H1 (cell line): ENCODE data around the gene PAX6. TPM values are rescaled to one million over a fixed set of nuclear protein-coding genes. Genes with fewer than 3 reads are reported as not detected.

Experiments used
- CTCF ChIA-PET: fragments of 300-600 bp; sonication (Branson Sonifier 250); formaldehyde crosslinking; loops from one replicate; lab custom pipeline; 2021; ENCODE audit not compliant: partially characterized antibody; lab: Charles Lee
- POLR2A ChIA-PET: fragments of 300-600 bp; sonication (Branson Sonifier 250); formaldehyde crosslinking; loops from one replicate; lab custom pipeline; 2021; ENCODE audit warnings: inconsistent platforms; ENCODE audit not compliant: partially characterized antibody; lab: Charles Lee
- DNase-seq, 2 experiments: peaks; one replicate each; pipeline versions ENCODE4 v3.0.0 to v3.0.0-alpha.2; 2010 to 2022; ENCODE audit warnings: low spot score in 2 of 2, low read depth in 1 of 2, mixed read lengths in 1 of 2
- FAIRE-seq: peaks from 2 replicates; lab custom pipeline; 2011; peaks lifted over from hg19 to GRCh38; lab: Jason Lieb, UNC
- H2AFZ ChIP-seq: 2 replicates; pipeline ENCODE4 v1.8.1; 2012; ENCODE audit warnings: low read length, inconsistent platforms
- H2AK5ac ChIP-seq: 2 replicates; pipeline ENCODE4 v1.6.1; 2013; ENCODE audit warnings: low read depth, low read length
- H2BK120ac ChIP-seq: replicated peaks from 2 replicates; pipeline ENCODE3; 2013; ENCODE audit warnings: low read depth, low read length, inconsistent platforms
- H2BK12ac ChIP-seq: 2 replicates; pipeline ENCODE4 v1.6.1; 2013; ENCODE audit warnings: low read depth, low read length
- H2BK15ac ChIP-seq: 2 replicates; pipeline ENCODE4 v1.6.1; 2013; ENCODE audit warnings: low read length
- H2BK20ac ChIP-seq: 2 replicates; pipeline ENCODE4 v1.6.1; 2013; ENCODE audit warnings: low read length
- H2BK5ac ChIP-seq: 2 replicates; pipeline ENCODE4 v1.6.1; 2013; ENCODE audit warnings: low read depth, low read length
- H3K14ac ChIP-seq: 2 replicates; pipeline ENCODE4 v1.6.1; 2013; ENCODE audit warnings: inconsistent platforms; ENCODE audit not compliant: insufficient read length
- H3K18ac ChIP-seq: 2 replicates; pipeline ENCODE4 v1.6.1; 2013; ENCODE audit warnings: low read length; ENCODE audit errors: extremely low read depth
- H3K23ac ChIP-seq: 2 replicates; pipeline ENCODE4 v1.6.1; 2013; ENCODE audit warnings: inconsistent platforms; ENCODE audit not compliant: insufficient read length
- H3K23me2 ChIP-seq: 2 replicates; pipeline ENCODE4 v1.6.1; 2013; ENCODE audit warnings: low read depth, low read length
- H3K27ac ChIP-seq: 2 replicates; pipeline ENCODE4 v1.6.1; 2011; ENCODE audit warnings: low read depth, low read length, inconsistent platforms
- H3K27me3 ChIP-seq, 4 experiments: replicated peaks in 1 of 4; 1 replicate in 1 of 4; 2 replicates in 3 of 4; pipeline versions ENCODE4 v1.6.1 to v1.8.1; 2011 to 2013; ENCODE audit warnings: low read length in 3 of 4, mild to moderate bottlenecking in 3 of 4, inconsistent platforms in 2 of 4, mixed read lengths in 2 of 4, moderate library complexity in 1 of 4; ENCODE audit not compliant: control insufficient read depth in 3 of 4, insufficient read depth in 3 of 4; ENCODE audit errors: extremely low read depth in 1 of 4
- H3K36me3 ChIP-seq, 4 experiments: 2 replicates each; pipeline versions ENCODE4 v1.6.1 to v1.8.1; 2011 to 2013; ENCODE audit warnings: mild to moderate bottlenecking in 4 of 4, low read length in 3 of 4, moderate library complexity in 2 of 4, control low read depth in 1 of 4, inconsistent platforms in 1 of 4; ENCODE audit not compliant: insufficient read depth in 4 of 4, control insufficient read depth in 2 of 4
- H3K4ac ChIP-seq: replicated peaks from 2 replicates; pipeline ENCODE3; 2013; ENCODE audit warnings: low read length, low read depth, mixed read lengths, inconsistent platforms; ENCODE audit not compliant: insufficient read length
- H3K4me1 ChIP-seq, 4 experiments: replicated peaks in 1 of 4; 1 replicate in 1 of 4; 2 replicates in 3 of 4; pipeline versions ENCODE4 v1.6.1 to v1.8.1; 2011 to 2013; ENCODE audit warnings: low read length in 3 of 4, inconsistent platforms in 2 of 4, mixed read lengths in 1 of 4; ENCODE audit not compliant: insufficient read depth in 4 of 4, control insufficient read depth in 3 of 4
- H3K4me2 ChIP-seq, 2 experiments: 2 replicates each; pipeline versions ENCODE4 v1.6.1 to v1.8.1; 2011 to 2013; ENCODE audit warnings: low read depth in 2 of 2, low read length in 2 of 2, control low read depth in 1 of 2, inconsistent platforms in 1 of 2, mild to moderate bottlenecking in 1 of 2; ENCODE audit not compliant: insufficient read depth in 1 of 2
- H3K4me3 ChIP-seq, 4 experiments: fragments of 200-600, 300-600 bp in 1 of 4; sonication (generic), shearing (Covaris generic), sonication (Bioruptor Twin) in 1 of 4; 2 replicates each; pipeline versions ENCODE4 v1.5.1 to v1.8.1; 2011 to 2016; ENCODE audit warnings: low read length in 4 of 4, low read depth in 3 of 4, control low read depth in 2 of 4, inconsistent platforms in 2 of 4, mild to moderate bottlenecking in 2 of 4, mixed read lengths in 1 of 4, moderate library complexity in 1 of 4; ENCODE audit not compliant: insufficient read depth in 2 of 4; ENCODE audit errors: extremely low read depth in 1 of 4
- H3K56ac ChIP-seq: replicated peaks from 2 replicates; pipeline ENCODE3; 2013; ENCODE audit warnings: low read depth, mild to moderate bottlenecking, mixed read lengths, low read length, inconsistent platforms; ENCODE audit not compliant: insufficient read length
- H3K79me1 ChIP-seq: 2 replicates; pipeline ENCODE4 v1.6.1; 2013; ENCODE audit warnings: low read depth, low read length, control low read depth
- H3K79me2 ChIP-seq, 2 experiments: 2 replicates each; pipeline versions ENCODE4 v1.6.1 to v1.8.1; 2012 to 2013; ENCODE audit warnings: low read length in 2 of 2, mild to moderate bottlenecking in 2 of 2, inconsistent platforms in 1 of 2; ENCODE audit not compliant: insufficient read depth in 2 of 2, control insufficient read depth in 1 of 2
- H3K9ac ChIP-seq, 4 experiments: replicated peaks in 1 of 4; 1 replicate in 1 of 4; 2 replicates in 3 of 4; pipeline versions ENCODE4 v1.6.1 to v1.8.1; 2011 to 2013; ENCODE audit warnings: low read depth in 3 of 4, low read length in 3 of 4, control low read depth in 2 of 4, mild to moderate bottlenecking in 2 of 4, moderate library complexity in 2 of 4, inconsistent platforms in 1 of 4; ENCODE audit errors: extremely low read depth in 1 of 4
- H3K9me3 ChIP-seq, 2 experiments: 2 replicates each; pipeline versions ENCODE4 v1.6.1 to v1.8.1; 2012 to 2013; ENCODE audit warnings: mild to moderate bottlenecking in 2 of 2, moderate library complexity in 2 of 2, control low read depth in 1 of 2, inconsistent platforms in 1 of 2, low read depth in 1 of 2, low read length in 1 of 2, mixed read lengths in 1 of 2; ENCODE audit not compliant: insufficient read depth in 2 of 2
- H4K20me1 ChIP-seq, 2 experiments: replicated peaks in 1 of 2; 2 replicates each; pipeline versions ENCODE3 to v1.8.1; 2011 to 2013; ENCODE audit warnings: inconsistent platforms in 2 of 2, low read length in 2 of 2, mild to moderate bottlenecking in 1 of 2; ENCODE audit not compliant: insufficient read depth in 2 of 2, control insufficient read depth in 1 of 2
- H4K5ac ChIP-seq: 2 replicates; pipeline ENCODE4 v1.6.1; 2013; ENCODE audit warnings: low read length, low read depth, mixed read lengths, inconsistent platforms; ENCODE audit not compliant: insufficient read length
- H4K8ac ChIP-seq: 2 replicates; pipeline ENCODE4 v1.8.0; 2013; ENCODE audit warnings: mild to moderate bottlenecking, moderate library complexity, low read length, inconsistent platforms; ENCODE audit not compliant: insufficient read depth; ENCODE audit errors: extremely low read depth
- H4K91ac ChIP-seq: replicated peaks from 2 replicates; pipeline ENCODE3; 2013; ENCODE audit warnings: low read length, mixed read lengths, inconsistent platforms; ENCODE audit not compliant: insufficient read length
- ASH2L ChIP-seq: fragments of 200-600, 300-600 bp; sonication (generic); IDR thresholded peaks from one replicate; pipeline ENCODE4 v1.7.1; 2017; ENCODE audit warnings: low read length
- CBX8 ChIP-seq: fragments of 300-800, 300-1000 bp; sonication (generic); IDR thresholded peaks from 2 replicates; pipeline ENCODE4 v1.7.1; 2016; ENCODE audit warnings: low read depth, low read length, borderline replicate concordance
- CTBP2 ChIP-seq: IDR thresholded peaks from 2 replicates; pipeline ENCODE4 v1.7.0; 2011; ENCODE audit warnings: borderline replicate concordance, mild to moderate bottlenecking, moderate library complexity, mixed read lengths, low read length; ENCODE audit not compliant: insufficient read depth, insufficient read length
- GTF2F1 ChIP-seq: IDR thresholded peaks from 2 replicates; pipeline ENCODE4 v1.6.1; 2012; ENCODE audit warnings: low read depth, low read length, improper control_type of control experiment, borderline replicate concordance
- HDAC6 ChIP-seq: IDR thresholded peaks from one replicate; pipeline ENCODE4 v1.7.1; 2012; ENCODE audit warnings: low read depth, mild to moderate bottlenecking, inconsistent platforms, low read length, moderate library complexity
- NRF1 ChIP-seq: IDR thresholded peaks from 2 replicates; pipeline ENCODE4 v1.6.1; 2011; ENCODE audit warnings: mild to moderate bottlenecking, low read depth, low read length, improper control_type of control experiment
- RAD21 ChIP-seq, 2 experiments: IDR thresholded peaks in 1 of 2; conservative IDR thresholded peaks in 1 of 2; 2 replicates each; pipeline ENCODE4 v1.6.1; 2011; ENCODE audit warnings: low read depth in 2 of 2, low read length in 2 of 2, improper control_type of control experiment in 1 of 2, inconsistent platforms in 1 of 2, mild to moderate bottlenecking in 1 of 2, moderate library complexity in 1 of 2
- SIX5 ChIP-seq: IDR thresholded peaks from 2 replicates; pipeline ENCODE4 v1.6.1; 2011; ENCODE audit warnings: mild to moderate bottlenecking, low read depth, low read length
- SRF ChIP-seq: IDR thresholded peaks from 2 replicates; pipeline ENCODE4 v1.6.1; 2011; ENCODE audit warnings: mild to moderate bottlenecking, low read depth, low read length, moderate library complexity
- SUZ12 ChIP-seq: fragments of 200-600 bp; sonication (generic); IDR thresholded peaks from 2 replicates; pipeline ENCODE4 v1.6.1; 2012; ENCODE audit warnings: mild to moderate bottlenecking, inconsistent platforms, low read length, moderate library complexity, mixed read lengths
- TAF7 ChIP-seq: optimal IDR thresholded peaks from 2 replicates; pipeline ENCODE3; 2011; ENCODE audit warnings: low read depth, mild to moderate bottlenecking, inconsistent platforms, low read length, moderate library complexity, borderline replicate concordance
- USF2 ChIP-seq: IDR thresholded peaks from 2 replicates; pipeline ENCODE4 v1.6.1; 2011; ENCODE audit warnings: low read length, improper control_type of control experiment
- WGBS, 2 experiments: shearing (Covaris generic) in 1 of 2; methylation state at CpG; one replicate each; pipeline versions ENCODE4 v1.1.6 to v1.1.7; 2013 to 2015; ENCODE audit warnings: low lambda C conversion rate in 2 of 2, mixed read lengths in 2 of 2, inconsistent platforms in 1 of 2, low coverage in 1 of 2, missing lambda C conversion rate in 1 of 2; ENCODE audit not compliant: insufficient replicate concordance in 2 of 2, insufficient coverage in 1 of 2, insufficient read length in 1 of 2; ENCODE audit errors: extremely low coverage in 1 of 2, missing lambda C conversion rate in 1 of 2; 5-methylcytosine and 5-hydroxymethylcytosine counted together
- polyA plus RNA-seq, 7 experiments: library from polyadenylated mRNA; depleted of rRNA in 3 of 7; stranded (reverse) in 5 of 7; unstranded in 2 of 7; fragments of >200 nt in 5 of 7; fragments of 200-250 nt in 2 of 7; gene quantifications; 1 replicate in 5 of 7; 2 replicates in 1 of 7; 4 replicates in 1 of 7; pipeline versions ENCODE4 v1.2.1 to v1.2.3, GENCODE V29; 2011 to 2013; ENCODE audit warnings: missing spikeins in 2 of 7, mixed read lengths in 2 of 7
- total RNA-seq: library from RNA; stranded (reverse); fragmentation: NEBNext Ultra II Directional; extraction: Animal tissue kit (Norgen Biotek cat#: 25700); gene quantifications from 2 replicates; pipeline ENCODE4 v1.2.1, GENCODE V29; 2021

PAX6 gene
- total and polyA plus RNA-seq, 2 of the 8 experiments (the other 6 are each of a cell fraction or from before 2014, with no cell fraction given), result 0.30 to 0.65 TPM

DNA sequence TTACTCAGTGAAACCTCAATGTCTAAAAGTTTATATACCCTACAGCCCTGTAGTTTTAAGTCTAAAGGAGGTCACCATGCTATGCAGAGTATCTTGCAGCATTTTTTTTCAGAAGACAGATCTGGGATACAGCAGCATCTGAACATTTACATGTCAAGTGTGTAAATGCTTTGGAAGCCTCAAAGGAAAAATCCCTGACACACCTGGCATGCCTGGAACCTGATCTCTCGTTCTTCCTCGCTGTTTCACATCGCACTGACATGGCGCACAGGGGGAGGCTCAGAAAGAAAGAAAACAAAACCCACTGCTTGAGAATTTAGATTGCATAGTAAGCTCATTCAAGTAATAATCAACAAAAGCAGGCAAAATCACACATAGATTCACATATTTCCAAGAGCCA, 31.0 kb downstream of the PAX6 start:
- no peak overlapping the region for H2BK20ac ChIP-seq
- no peak overlapping the region for H3K56ac ChIP-seq
- H3K27ac ChIP-seq, result no peak overlapping the region
- H2BK5ac ChIP-seq, result no peak overlapping the region
- no peaks in the 10 kb centered on the region for H3K79me2 ChIP-seq
- no peaks in the 10 kb centered on the region for H4K20me1 ChIP-seq
- H3K23ac ChIP-seq, result no peak overlapping the region
- ChIA-PET POLR2A (no interaction called here), CTCF (interaction anchor here (0.8 to 1.0 kb wide), 2 partner anchors 140 to 440 kb away, joined by 3 read pairs; no protein-coding TSS in a partner anchor)
- H3K18ac ChIP-seq, result no peak overlapping the region
- no peaks in the 10 kb centered on the region for H3K9me3 ChIP-seq
- H3K23me2 ChIP-seq, result no peaks in the 10 kb centered on the region
- H3K36me3 ChIP-seq, result no peaks in the 10 kb centered on the region
- H3K4me2 ChIP-seq, result no peak overlapping the region
- no peak overlapping the region for H3K14ac ChIP-seq
- 88% methylated on average over 4 of the region's 4 CpGs; no CpG with 5 or more reads in 1 of the 2 experiments for whole genome bisulfite sequencing, 2 experiments
- H2AFZ ChIP-seq, result no peak overlapping the region
- no peak for FAIRE-seq
- H3K9ac ChIP-seq, result no peak overlapping the region
- H3K4me1 ChIP-seq, result peaks cover 0 to 3% (median 2%) of the 10 kb centered on the region in 4 experiments; a peak in 1 of 7 replicates
- no peak overlapping the region for H2BK12ac ChIP-seq
- no peak overlapping the region for H2AK5ac ChIP-seq
- H3K4me3 ChIP-seq, result no peak overlapping the region
- H2BK120ac ChIP-seq, result no peak overlapping the region
- H4K91ac ChIP-seq, result no peak overlapping the region
- H4K5ac ChIP-seq, result no peak overlapping the region
- H4K8ac ChIP-seq, result no peak overlapping the region
- no peak overlapping the region for H3K4ac ChIP-seq
- H3K79me1 ChIP-seq, result no peaks in the 10 kb centered on the region
- DNase-seq, result no peak
- no peak overlapping the region for H2BK15ac ChIP-seq
- no peaks in the 10 kb centered on the region for H3K27me3 ChIP-seq
- TF ChIP-seq HDAC6 (no peak), ASH2L (no peak), SRF (no peak), USF2 (no peak), GTF2F1 (no peak), NRF1 (no peak), CTBP2 (no peak), CBX8 (no peak), SIX5 (no peak), RAD21 (IDR thresholded peaks at IDR 0.05 in 1 of 2, conservative IDR thresholded peaks at IDR 0.05 in 1 of 2; ENCODE audit: low read depth in 2 of 2, low read length in 2 of 2) (no peak), TAF7 (no peak), SUZ12 (no peak)
